H1 (cell line): Measurements from ENCODE around the gene NLRP6.

ENCODE experiments used
- CTCF ChIP-seq, 3 experiments: IDR thresholded peaks; 1 replicate in 2 of 3; 2 replicates in 1 of 3; pipeline versions ENCODE4 v1.5.1 to v1.6.1; 2011; ENCODE audit warnings: low read length in 3 of 3, mild to moderate bottlenecking in 3 of 3, inconsistent platforms in 2 of 3, low read depth in 1 of 3, moderate library complexity in 1 of 3; ENCODE audit not compliant: insufficient read depth in 1 of 3; ENCODE audit errors: control extremely low read depth in 1 of 3
- EZH2 ChIP-seq: fragments of 200-600 bp; sonication (generic); IDR thresholded peaks from 2 replicates; pipeline ENCODE4 v1.7.1; 2012; ENCODE audit warnings: low read depth, mild to moderate bottlenecking, moderate library complexity, low read length, inconsistent platforms; ENCODE audit not compliant: severe bottlenecking
- JUN ChIP-seq: IDR thresholded peaks from 2 replicates; pipeline ENCODE4 v1.6.1; 2011; ENCODE audit warnings: low read depth, mild to moderate bottlenecking, improper control_type of control experiment, low read length
- JUND ChIP-seq: IDR thresholded peaks from 2 replicates; pipeline ENCODE4 v1.6.1; 2011; ENCODE audit warnings: mild to moderate bottlenecking, improper control_type of control experiment, low read length
- KDM1A ChIP-seq: fragments of 200-600, 300-600 bp; sonication (generic); IDR thresholded peaks from 2 replicates; pipeline ENCODE4 v1.7.1; 2016; ENCODE audit warnings: mild to moderate bottlenecking, low read length, borderline replicate concordance
- POLR2A ChIP-seq, 2 experiments: IDR thresholded peaks; 1 replicate in 1 of 2; 2 replicates in 1 of 2; pipeline ENCODE4 v1.6.1; 2011; ENCODE audit warnings: low read depth in 2 of 2, low read length in 2 of 2, mild to moderate bottlenecking in 2 of 2; ENCODE audit errors: control extremely low read depth in 1 of 2
- RFX5 ChIP-seq: IDR thresholded peaks from 2 replicates; pipeline ENCODE4 v1.6.1; 2011; ENCODE audit warnings: low read depth, low read length, improper control_type of control experiment, borderline replicate concordance
- SIN3A ChIP-seq, 2 experiments: IDR thresholded peaks in 1 of 2; conservative IDR thresholded peaks in 1 of 2; 2 replicates each; pipeline ENCODE4 v1.6.1; 2011 to 2012; ENCODE audit warnings: low read length in 2 of 2, improper control_type of control experiment in 1 of 2, low read depth in 1 of 2, mild to moderate bottlenecking in 1 of 2
- SUZ12 ChIP-seq: fragments of 200-600 bp; sonication (generic); IDR thresholded peaks from 2 replicates; pipeline ENCODE4 v1.6.1; 2012; ENCODE audit warnings: mild to moderate bottlenecking, inconsistent platforms, low read length, moderate library complexity, mixed read lengths
- TAF1 ChIP-seq: IDR thresholded peaks from 2 replicates; pipeline ENCODE4 v1.6.1; 2011; ENCODE audit warnings: mild to moderate bottlenecking, low read depth, low read length
- TCF12 ChIP-seq: IDR thresholded peaks from 2 replicates; pipeline ENCODE4 v1.6.1; 2011; ENCODE audit warnings: low read depth, mild to moderate bottlenecking, low read length
- ZNF274 ChIP-seq: IDR thresholded peaks from 2 replicates; pipeline ENCODE4 v1.7.0; 2012; ENCODE audit warnings: low read length, borderline replicate concordance; ENCODE audit errors: extremely low read depth

GRCh38 chr11:296171-297050 is 18.2 kb downstream of the NLRP6 start:
- TF ChIP-seq CTCF (IDR thresholded peaks at IDR 0.05; ENCODE audit: control extremely low read depth in 1 of 3, insufficient read depth in 1 of 3, low read depth in 1 of 3, low read length in 3 of 3), result no peak
- TF ChIP-seq POLR2A (IDR thresholded peaks at IDR 0.05; ENCODE audit: control extremely low read depth in 1 of 2, low read depth in 2 of 2, low read length in 2 of 2), result no peak
- no peak for TF ChIP-seq SIN3A (conservative IDR thresholded peaks at IDR 0.05 in 1 of 2, IDR thresholded peaks at IDR 0.05 in 1 of 2; ENCODE audit: low read depth in 1 of 2, low read length in 2 of 2)
- TF ChIP-seq ZNF274, result no peak
- TF ChIP-seq JUND, result no peak
- no peak for TF ChIP-seq EZH2
- no peak for TF ChIP-seq TAF1
- TF ChIP-seq RFX5, result no peak
- TF ChIP-seq SUZ12, result no peak
- TF ChIP-seq KDM1A, result no peak
- no peak for TF ChIP-seq JUN
- no peak for TF ChIP-seq TCF12
